OCI-LY1 (cell line): Measurements from ENCODE around the gene WBP1L.
A peak's percentile ranks its signal among the peaks of the same experiment; 100 is the strongest.

Experiments
- H2AFZ ChIP-seq: fragments of 200-600 bp; sonication (generic), shearing (Covaris generic); 2 replicates; pipeline ENCODE4 v1.6.0; 2014; ENCODE audit warnings: antibody characterized with exemption, mild to moderate bottlenecking, low read length
- H3F3A ChIP-seq: fragments of 200-600 bp; sonication (generic), shearing (Covaris generic); 2 replicates; pipeline ENCODE4 v1.6.0; 2014; ENCODE audit warnings: mild to moderate bottlenecking, antibody characterized with exemption, low read length, moderate library complexity; ENCODE audit not compliant: insufficient read depth
- H3K27ac ChIP-seq: fragments of 200-600 bp; sonication (generic); 2 replicates; pipeline ENCODE4 v1.5.1; 2014; ENCODE audit warnings: low read length, mixed run types, mild to moderate bottlenecking, low read depth; ENCODE audit not compliant: poor library complexity, severe bottlenecking
- H3K27me3 ChIP-seq: fragments of 200-600 bp; sonication (generic); 2 replicates; pipeline ENCODE4 v1.6.0; 2014; ENCODE audit warnings: antibody characterized with exemption, mild to moderate bottlenecking, low read length, moderate library complexity; ENCODE audit not compliant: insufficient read depth
- H3K36me3 ChIP-seq: fragments of 200-600 bp; sonication (generic); 2 replicates; pipeline ENCODE4 v1.6.1; 2014; ENCODE audit warnings: mild to moderate bottlenecking, antibody characterized with exemption, low read length, moderate library complexity, mixed read lengths; ENCODE audit not compliant: insufficient read depth
- H3K4me1 ChIP-seq: fragments of 200-600 bp; sonication (generic); 2 replicates; pipeline ENCODE4 v1.5.1; 2014; ENCODE audit warnings: mild to moderate bottlenecking, low read length, moderate library complexity; ENCODE audit not compliant: insufficient read depth, severe bottlenecking
- H3K4me2 ChIP-seq: fragments of 200-600 bp; sonication (generic), shearing (Covaris generic); 2 replicates; pipeline ENCODE4 v1.6.1; 2014; ENCODE audit warnings: low read length
- H3K4me3 ChIP-seq: fragments of 200-600 bp; sonication (generic); 2 replicates; pipeline ENCODE4 v1.5.1; 2014; ENCODE audit warnings: low read length, low read depth, mild to moderate bottlenecking, mixed read lengths; ENCODE audit not compliant: poor library complexity, severe bottlenecking
- H3K79me2 ChIP-seq: fragments of 200-600 bp; shearing (Covaris generic); 2 replicates; pipeline ENCODE4 v1.6.1; 2016; ENCODE audit warnings: mixed run types, low read length, mixed read lengths; ENCODE audit not compliant: insufficient read depth
- H3K9ac ChIP-seq: fragments of 200-600 bp; sonication (generic), shearing (Covaris generic); 2 replicates; pipeline ENCODE4 v1.6.1; 2014; ENCODE audit warnings: mild to moderate bottlenecking, low read length, mixed read lengths
- H3K9me2 ChIP-seq: fragments of 200-600 bp; sonication (generic), shearing (Covaris generic); 2 replicates; pipeline ENCODE4 v1.6.1; 2014; ENCODE audit warnings: low read depth, mild to moderate bottlenecking, low read length, mixed read lengths
- H3K9me3 ChIP-seq: fragments of 200-600 bp; shearing (Covaris generic); 2 replicates; pipeline ENCODE4 v1.6.1; 2014; ENCODE audit warnings: low read length, mixed read lengths
- H4K20me1 ChIP-seq: fragments of 200-600 bp; sonication (generic), shearing (Covaris generic); 2 replicates; pipeline ENCODE4 v1.6.0; 2016; ENCODE audit warnings: mild to moderate bottlenecking, low read length; ENCODE audit not compliant: insufficient read depth
- CTCF ChIP-seq: fragments of 200-600 bp; sonication (generic), shearing (Covaris generic); IDR thresholded peaks from 2 replicates; pipeline ENCODE4 v1.5.1; 2017; ENCODE audit warnings: mild to moderate bottlenecking, antibody characterized with exemption, low read length, moderate library complexity, mixed read lengths
- EZH2 ChIP-seq: fragments of 200-600 bp; sonication (generic), shearing (Covaris generic); IDR thresholded peaks from 2 replicates; pipeline ENCODE4 v1.8.0; 2017; ENCODE audit warnings: borderline replicate concordance, mixed run types, mild to moderate bottlenecking, antibody characterized with exemption, low read length, moderate library complexity, mixed read lengths

The WBP1L gene

GRCh38 chr10:102704915-102705314 lies 38.8 kb upstream of the WBP1L start:
- Histone ChIP-seq H3K9ac (no peak overlapping the region), H3K36me3 (no peaks in the 10 kb centered on the region), H3F3A (no peaks in the 10 kb centered on the region), H3K27ac (no peak overlapping the region), H3K4me1 (peaks cover 5% of the 10 kb centered on the region), H3K79me2 (no peaks in the 10 kb centered on the region), H3K4me3 (no peak overlapping the region), H4K20me1 (no peaks in the 10 kb centered on the region), H3K27me3 (no peaks in the 10 kb centered on the region), H2AFZ (no peak overlapping the region), H3K9me2 (no peaks in the 10 kb centered on the region), H3K9me3 (no peaks in the 10 kb centered on the region), H3K4me2 (no peak overlapping the region)
- TF ChIP-seq EZH2 (no peak), CTCF (no peak)

- H3K4me2 ChIP-seq, result no peak overlapping the region
- no peak overlapping the region for H3K9ac ChIP-seq
- no peaks in the 10 kb centered on the region for H3K9me3 ChIP-seq
- H4K20me1 ChIP-seq, result no peaks in the 10 kb centered on the region
- no peaks in the 10 kb centered on the region for H3K9me2 ChIP-seq
- H3F3A ChIP-seq, result no peaks in the 10 kb centered on the region
- no peaks in the 10 kb centered on the region for H3K79me2 ChIP-seq
- H3K27ac ChIP-seq, result no peak overlapping the region
- TF ChIP-seq CTCF (no peak), EZH2 (no peak)
- no peak overlapping the region for H2AFZ ChIP-seq
- no peak overlapping the region for H3K4me3 ChIP-seq
- peaks cover 9% of the 10 kb centered on the region for H3K4me1 ChIP-seq
- no peaks in the 10 kb centered on the region for H3K27me3 ChIP-seq
- H3K36me3 ChIP-seq, result no peaks in the 10 kb centered on the region
Measured at GRCh38 chr10:102705531-102705930, 38.2 kb upstream of the WBP1L start.

GRCh38 chr10:102710609-102711008 lies 33.1 kb upstream of the WBP1L start:
- no peak overlapping the region for H3K4me3 ChIP-seq
- H3K27me3 ChIP-seq, result no peaks in the 10 kb centered on the region
- H3K4me1 ChIP-seq, result peaks cover 37% of the 10 kb centered on the region
- no peaks in the 10 kb centered on the region for H3F3A ChIP-seq
- no peak overlapping the region for H2AFZ ChIP-seq
- no peaks in the 10 kb centered on the region for H4K20me1 ChIP-seq
- no peaks in the 10 kb centered on the region for H3K9me2 ChIP-seq
- H3K27ac ChIP-seq, result peak overlapping the region; percentile 48
- no peaks in the 10 kb centered on the region for H3K9me3 ChIP-seq
- peak overlapping the region; percentile 6; the same call in 1 of the 2 replicates for H3K4me2 ChIP-seq
- no peaks in the 10 kb centered on the region for H3K36me3 ChIP-seq
- no peak overlapping the region for H3K9ac ChIP-seq
- TF ChIP-seq CTCF, result no peak
- TF ChIP-seq EZH2, result no peak
- H3K79me2 ChIP-seq, result peaks cover under 1% of the 10 kb centered on the region; the same call in 1 of the 2 replicates
